ENCODE measurements around the gene DPCD. TPM values are rescaled to one million over a fixed set of nuclear protein-coding genes. Genes with fewer than 3 reads are reported as not detected.
"Not testable (repeated sequence)": the region's sequence is repeated elsewhere in the genome, so short reads cannot be mapped to it uniquely, and the experiment has no call there.

The DPCD gene
- total RNA-seq, 4 donors from 2014 or later = 18.1 to 73.0 (median 37.3) TPM

- intact Hi-C loops (cut with DNase I) = no loop called here
- H3K27me3 ChIP-seq = no peaks in the 10 kb centered on the region
- 82 to 91% methylated on average over 7 to 10 of the region's 10 CpGs for WGBS, 2 donors
- H3K4me3 ChIP-seq (replicated peaks in 1 of 3) = no peak overlapping the region
- DNase-seq = no peak
- H3K36me3 ChIP-seq = peaks cover 9 to 15% of the 10 kb centered on the region in 2 donors
- no peak overlapping the region for H3K27ac ChIP-seq
- TF ChIP-seq CTCF (IDR thresholded peaks at IDR 0.05) (no peak), POLR2A (IDR thresholded peaks at IDR 0.05) (no peak)
- H3K4me1 ChIP-seq = no peaks in the 10 kb centered on the region
- H3K9me3 ChIP-seq = no peaks in the 10 kb centered on the region
Observed at GRCh38 chr10:101580486-101581399, 7.4 kb upstream of the DPCD start.

DNA sequence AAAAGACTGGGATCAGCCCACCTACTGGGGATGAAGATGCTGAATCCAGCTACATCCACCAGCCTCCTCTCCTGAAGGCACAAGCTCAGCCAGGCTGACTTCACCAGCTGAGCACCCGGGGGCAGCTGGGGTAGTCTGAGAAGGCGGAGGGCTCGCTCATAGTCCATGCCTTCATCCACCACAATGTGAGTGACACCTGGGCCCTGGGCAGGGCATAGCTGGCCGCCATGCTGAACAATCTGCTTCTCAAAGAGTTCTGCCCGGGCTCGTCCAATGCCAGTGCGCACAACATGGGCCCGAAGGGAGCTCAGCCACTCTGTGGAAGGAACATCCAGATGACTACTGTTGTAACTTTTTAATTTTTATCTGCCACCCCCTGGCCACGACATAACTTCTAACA, 2.3 kb upstream of the DPCD start:
- 99% methylated on average over 9 of the region's 9 CpGs for WGBS, 2 donors
- H3K36me3 ChIP-seq = peaks cover 0 to 9% of the 10 kb centered on the region in 2 donors
- H3K27ac ChIP-seq = no peak overlapping the region
- TF ChIP-seq POLR2A (IDR thresholded peaks at IDR 0.05) (no peak), CTCF (IDR thresholded peaks at IDR 0.05) (no peak)
- no peaks in the 10 kb centered on the region for H3K27me3 ChIP-seq
- intact Hi-C loops (cut with DNase I) = no loop called here
- no peak overlapping the region for H3K4me3 ChIP-seq (replicated peaks in 1 of 3)
- H3K4me1 ChIP-seq = peaks cover 16 to 17% of the 10 kb centered on the region in 2 donors
- no peaks in the 10 kb centered on the region for H3K9me3 ChIP-seq
- no peak for DNase-seq

DNA sequence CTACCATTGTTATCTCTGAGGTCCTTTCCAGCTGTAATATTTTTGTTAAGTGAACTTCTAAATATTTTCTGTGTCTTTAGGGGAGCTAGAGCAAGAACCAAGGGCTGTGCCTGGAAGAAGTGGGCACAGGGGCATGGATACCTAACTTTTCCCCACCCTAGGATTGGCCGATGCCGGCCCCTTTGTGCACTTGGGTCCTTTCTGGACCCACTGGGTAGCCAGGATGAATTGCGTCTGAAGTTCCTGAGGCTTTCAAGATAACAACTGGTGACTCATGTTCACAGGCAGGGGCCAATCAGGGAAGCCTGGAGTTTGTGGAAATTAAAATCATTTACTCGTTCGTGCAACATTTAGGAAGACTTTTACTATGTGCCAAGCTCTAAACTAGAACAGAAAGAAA, 758 bp downstream of the DPCD start:
- no peak overlapping the region for H3K27ac ChIP-seq
- no peaks in the 10 kb centered on the region for H3K9me3 ChIP-seq
- no peak for TF ChIP-seq POLR2A (IDR thresholded peaks at IDR 0.05)
- no peak for DNase-seq
- H3K4me1 ChIP-seq = peaks cover 16 to 17% of the 10 kb centered on the region in 2 donors
- H3K36me3 ChIP-seq = no peaks in the 10 kb centered on the region
- H3K4me3 ChIP-seq (replicated peaks in 1 of 3) = peak overlapping the region in 2 of 3 donors; percentile 56 to 68
- WGBS, 2 donors = 68 to 72% methylated on average over 5 of the region's 5 CpGs
- intact Hi-C loops (cut with DNase I) = no loop called here
- H3K27me3 ChIP-seq = no peaks in the 10 kb centered on the region

DNA sequence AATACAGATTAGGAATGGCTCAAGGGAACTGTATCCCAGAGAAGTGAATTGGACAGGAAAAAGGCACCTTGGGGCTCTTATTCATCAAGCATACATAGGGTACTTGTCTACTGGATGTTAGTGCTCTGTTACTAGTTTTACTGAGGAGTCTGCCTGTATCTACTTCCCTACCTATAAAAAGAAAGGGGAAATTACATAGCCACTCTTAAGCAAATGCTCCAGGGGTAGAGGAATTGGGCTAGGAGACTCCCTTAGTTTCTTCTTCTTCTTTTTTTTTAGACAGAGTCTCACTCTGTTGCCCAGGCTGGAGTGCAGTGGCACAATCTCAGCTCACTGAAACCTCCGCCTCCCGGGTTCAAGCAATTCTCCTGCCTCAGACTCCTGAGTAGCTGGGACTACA, 5.2 kb downstream of the DPCD start:
- H3K4me3 ChIP-seq (replicated peaks in 1 of 3); H3K27me3 ChIP-seq; H3K27ac ChIP-seq; H3K36me3 ChIP-seq; H3K9me3 ChIP-seq; DNase-seq; H3K4me1 ChIP-seq; intact Hi-C loops (cut with DNase I): not testable (repeated sequence)
- 65 to 93% methylated on average over 2 of the region's 2 CpGs for WGBS, 2 donors

- Histone ChIP-seq H3K9me3 (no peaks in the 10 kb centered on the region), H3K36me3 (no peaks in the 10 kb centered on the region), H3K4me1 (no peaks in the 10 kb centered on the region), H3K4me3 (replicated peaks in 1 of 3) (no peak overlapping the region), H3K27ac (no peak overlapping the region), H3K27me3 (no peaks in the 10 kb centered on the region)
- TF ChIP-seq POLR2A (IDR thresholded peaks at IDR 0.05) (no peak), CTCF (IDR thresholded peaks at IDR 0.05) (no peak)
- WGBS, 2 donors = 91 to 92% methylated on average over 13 of the region's 13 CpGs
- intact Hi-C loops (cut with DNase I) = no loop called here
- no peak for DNase-seq
Observed at GRCh38 chr10:101595591-101596433, 7.7 kb downstream of the DPCD start.
